ENCODE results near the gene USP11.

- no peak for TF ChIP-seq PKNOX1 (IDR thresholded peaks at IDR 0.05)
- no peak for TF ChIP-seq SP1 (IDR thresholded peaks at IDR 0.05)
- TF ChIP-seq BHLHE40 (IDR thresholded peaks at IDR 0.05; ENCODE audit: borderline replicate concordance) = peak; percentile 70; the same call in 1 of the 2 replicates
- no peak for TF ChIP-seq HDGF (IDR thresholded peaks at IDR 0.05; ENCODE audit: borderline replicate concordance)
- TF ChIP-seq FOXK2 (IDR thresholded peaks at IDR 0.05) = no peak
Measured at GRCh38 chrX:47190445-47191269, 42.2 kb upstream of the USP11 start.
